Fibroblast of upper back skin (primary cell): Measurements from ENCODE around the gene DHX30.

ENCODE experiments used
- DNase-seq: peaks from one replicate; pipeline ENCODE4 v3.0.0-alpha.2; 2013

DHX30 gene

GRCh38 chr3:47888986-47889757 is 86.2 kb downstream of the DHX30 start:
- no peak for DNase-seq

- DNase-seq: no peak
Measured at GRCh38 chr3:47890126-47890827, 87.3 kb downstream of the DHX30 start.

DNA sequence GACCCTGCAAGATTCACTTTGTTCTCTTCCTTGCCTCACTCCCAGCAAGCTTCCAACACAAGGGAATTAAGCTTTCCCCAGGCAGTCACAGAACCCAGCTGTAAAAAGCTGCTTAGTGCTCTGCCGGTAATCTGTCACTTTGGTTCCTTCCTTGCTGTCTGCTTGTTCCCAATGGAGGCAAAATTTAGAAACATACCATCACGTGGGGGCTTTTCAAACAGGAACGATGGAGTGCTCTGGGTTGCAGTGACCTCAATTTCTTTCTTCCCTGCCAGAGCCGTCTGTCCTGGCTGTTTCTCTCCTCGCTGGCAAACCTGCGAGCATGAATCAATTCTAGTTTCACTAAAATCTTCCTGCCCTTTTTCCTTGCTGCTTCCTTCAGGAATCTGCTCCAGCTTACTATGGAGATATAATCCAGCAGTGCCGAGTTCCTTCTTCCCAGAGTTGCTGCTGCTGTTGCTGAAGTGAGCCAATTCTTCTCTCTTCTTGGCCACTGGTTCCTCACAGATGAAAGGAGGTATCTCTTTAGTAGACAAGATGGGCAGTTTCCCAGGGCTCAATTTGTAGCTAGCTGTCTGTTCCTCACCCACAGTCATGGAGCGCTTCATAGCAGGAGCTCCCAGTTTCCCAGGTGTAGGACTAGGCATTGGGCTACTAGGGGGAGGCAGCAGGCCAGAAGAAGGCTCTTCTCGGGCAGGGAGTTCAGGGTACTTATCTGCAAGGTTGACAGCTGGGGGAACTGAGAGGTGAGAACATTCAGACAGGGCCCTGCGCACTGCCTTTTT is 88.1 kb downstream of the DHX30 start:
- no peak for DNase-seq

DNA sequence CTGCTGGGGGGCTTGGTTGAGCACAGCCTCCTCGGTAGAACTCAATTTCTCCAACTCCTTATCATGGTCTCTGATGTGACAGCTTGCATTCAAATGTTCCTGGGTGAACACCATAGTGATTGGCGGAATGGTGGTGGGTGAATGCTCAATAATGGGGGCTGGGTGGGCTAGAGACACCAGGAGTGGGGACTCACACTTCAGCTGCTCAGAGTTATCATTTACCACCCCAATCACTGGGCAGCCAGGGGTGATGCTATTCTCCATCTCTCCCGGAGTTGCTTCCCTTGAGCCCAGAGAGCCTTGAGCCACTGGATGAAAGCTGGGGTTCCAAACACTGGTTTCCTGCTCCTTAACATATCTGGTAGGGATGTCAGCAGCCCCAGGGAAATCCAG is 88.7 kb downstream of the DHX30 start:
- DNase-seq: no peak

GRCh38 chr3:47892286-47893040 is 89.5 kb downstream of the DHX30 start:
- DNase-seq: no peak

DNA sequence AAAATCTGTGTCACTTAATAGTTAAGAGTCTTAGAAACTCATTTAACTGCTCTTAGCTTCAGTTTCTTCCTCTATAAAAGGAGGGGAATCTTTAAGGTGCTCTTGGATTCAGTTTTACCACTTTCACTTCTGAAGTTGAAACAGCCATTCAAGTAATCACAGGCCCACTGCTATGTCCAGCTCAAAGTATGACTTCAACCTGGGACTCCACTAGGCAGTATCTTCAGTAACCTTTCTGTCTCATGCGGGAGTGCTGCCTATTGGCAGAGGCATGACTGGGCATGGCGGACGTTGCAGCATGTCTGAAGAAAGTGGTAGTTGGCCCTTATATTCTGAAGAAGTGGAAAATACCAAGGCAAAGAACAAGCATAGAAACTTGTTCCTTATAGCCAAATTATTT is 92.3 kb downstream of the DHX30 start:
- DNase-seq: no peak

DNA sequence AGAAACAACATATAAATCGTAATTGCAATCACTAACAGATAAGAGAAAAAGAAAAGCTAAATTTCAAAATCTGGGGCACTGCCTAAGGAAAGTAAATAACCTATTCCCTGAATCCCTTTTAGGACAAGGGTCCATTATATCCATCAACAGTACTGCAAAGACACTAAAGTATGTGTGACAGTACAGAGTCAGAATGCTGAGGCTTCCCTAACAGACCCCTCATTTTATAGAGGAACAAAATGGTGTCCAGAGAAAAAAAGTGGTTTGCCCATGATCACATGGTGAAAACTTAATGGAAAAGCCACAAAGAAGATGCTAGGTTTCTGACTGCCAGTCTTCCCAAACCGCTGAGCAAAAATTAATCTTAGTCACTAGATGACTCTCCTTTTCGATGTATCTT is 93.8 kb downstream of the DHX30 start:
- no peak for DNase-seq

GRCh38 chr3:47897954-47898353 is 95.0 kb downstream of the DHX30 start:
- DNase-seq: no peak

GRCh38 chr3:47899495-47900108 is 96.7 kb downstream of the DHX30 start:
- DNase-seq: no peak
